Peyer's patch (tissue), 4 donors: ENCODE data around the gene KISS1R.

Experiments
- CTCF ChIP-seq, 6 experiments: fragments of 450-650 bp in 4 of 6; fragments of 200-600 bp in 2 of 6; sonication (generic) in 1 of 6; IDR thresholded peaks; one replicate each; pipeline ENCODE4 v1.5.1; 2017 to 2019; ENCODE audit warnings: antibody characterized with exemption in 6 of 6, mild to moderate bottlenecking in 3 of 6, moderate library complexity in 1 of 6
- POLR2A ChIP-seq, 2 donors: fragments of 450-650 bp; IDR thresholded peaks; one replicate each; pipeline ENCODE4 v1.5.1; 2017; ENCODE audit warnings: antibody characterized with exemption in 2 of 2, mild to moderate bottlenecking in 2 of 2, moderate library complexity in 2 of 2

GRCh38 chr19:917323-918151, at the start of gene KISS1R:
- TF ChIP-seq CTCF (IDR thresholded peaks at IDR 0.05) = peak; percentile 42 to 61 (median 53)
- no peak for TF ChIP-seq POLR2A (IDR thresholded peaks at IDR 0.05)
